Measurements from ENCODE around the gene RNF144B.
"Not testable (repeated sequence)": the region's sequence is repeated elsewhere in the genome, so short reads cannot be mapped to it uniquely, and the experiment has no call there.

RNF144B gene

GRCh38 chr6:18451756-18452155, 64.6 kb downstream of the RNF144B start:
- no peak for DNase-seq (ENCODE audit: extremely low read depth, insufficient read length)
- no peak for TF ChIP-seq CTCF (IDR thresholded peaks at IDR 0.05; ENCODE audit: insufficient read depth, low read length, poor library complexity, severe bottlenecking)
- no peaks in the 10 kb centered on the region for H3K36me3 ChIP-seq (ENCODE audit: control insufficient read depth, insufficient read depth, low read length)
- no peak overlapping the region for H3K4me3 ChIP-seq (replicated peaks; ENCODE audit: low read depth, low read length)
- no peaks in the 10 kb centered on the region; the same call in 1 of the 2 replicates for H3K27me3 ChIP-seq (replicated peaks; ENCODE audit: control insufficient read depth, insufficient read depth, low read length)

GRCh38 chr6:18454446-18454845, 67.3 kb downstream of the RNF144B start:
- TF ChIP-seq CTCF (IDR thresholded peaks at IDR 0.05; ENCODE audit: insufficient read depth, low read length, poor library complexity, severe bottlenecking), result no peak
- Histone ChIP-seq H3K36me3 (ENCODE audit: control insufficient read depth, insufficient read depth, low read length) (no peaks in the 10 kb centered on the region), H3K27me3 (replicated peaks; ENCODE audit: control insufficient read depth, insufficient read depth, low read length) (no peaks in the 10 kb centered on the region; the same call in 1 of the 2 replicates), H3K4me3 (replicated peaks; ENCODE audit: low read depth, low read length) (no peak overlapping the region)
- DNase-seq (ENCODE audit: extremely low read depth, insufficient read length), result no peak

- no peak for DNase-seq (ENCODE audit: extremely low read depth, insufficient read length)
- Histone ChIP-seq H3K27me3 (replicated peaks; ENCODE audit: control insufficient read depth, insufficient read depth, low read length) (no peaks in the 10 kb centered on the region; the same call in 1 of the 2 replicates), H3K4me3 (replicated peaks; ENCODE audit: low read depth, low read length) (no peak overlapping the region), H3K36me3 (ENCODE audit: control insufficient read depth, insufficient read depth, low read length) (no peaks in the 10 kb centered on the region)
- TF ChIP-seq CTCF (IDR thresholded peaks at IDR 0.05; ENCODE audit: insufficient read depth, low read length, poor library complexity, severe bottlenecking), result no peak
Measured at GRCh38 chr6:18457065-18457737, 70.1 kb downstream of the RNF144B start.

- not testable (repeated sequence) for H3K4me3 ChIP-seq (replicated peaks; ENCODE audit: low read depth, low read length); H3K36me3 ChIP-seq (ENCODE audit: control insufficient read depth, insufficient read depth, low read length); H3K27me3 ChIP-seq (replicated peaks; ENCODE audit: control insufficient read depth, insufficient read depth, low read length); DNase-seq (ENCODE audit: extremely low read depth, insufficient read length)
Measured at GRCh38 chr6:18458086-18458485, 70.9 kb downstream of the RNF144B start.

- DNase-seq (ENCODE audit: extremely low read depth, insufficient read length), result no peak
- TF ChIP-seq CTCF (IDR thresholded peaks at IDR 0.05; ENCODE audit: insufficient read depth, low read length, poor library complexity, severe bottlenecking), result no peak
- Histone ChIP-seq H3K27me3 (replicated peaks; ENCODE audit: control insufficient read depth, insufficient read depth, low read length) (no peaks in the 10 kb centered on the region; the same call in 1 of the 2 replicates), H3K4me3 (replicated peaks; ENCODE audit: low read depth, low read length) (no peak overlapping the region), H3K36me3 (ENCODE audit: control insufficient read depth, insufficient read depth, low read length) (no peaks in the 10 kb centered on the region)
Measured at GRCh38 chr6:18463429-18463828, 76.3 kb downstream of the RNF144B start.

GRCh38 chr6:18464176-18464575, 77.0 kb downstream of the RNF144B start:
- TF ChIP-seq CTCF (IDR thresholded peaks at IDR 0.05; ENCODE audit: insufficient read depth, low read length, poor library complexity, severe bottlenecking), result no peak
- no peak for DNase-seq (ENCODE audit: extremely low read depth, insufficient read length)
- Histone ChIP-seq H3K36me3 (ENCODE audit: control insufficient read depth, insufficient read depth, low read length) (no peaks in the 10 kb centered on the region), H3K27me3 (replicated peaks; ENCODE audit: control insufficient read depth, insufficient read depth, low read length) (no peaks in the 10 kb centered on the region; the same call in 1 of the 2 replicates), H3K4me3 (replicated peaks; ENCODE audit: low read depth, low read length) (no peak overlapping the region)
